Ovary (tissue), 3 donors: ENCODE results near the gene KRTAP5-5.

ENCODE experiments used
- CTCF ChIP-seq, 3 donors: fragments of 450-650 bp in 2 of 3; fragments of 200-600 bp in 1 of 3; IDR thresholded peaks; one replicate each; pipeline versions ENCODE4 v1.5.1 to v1.8.0; 2016 to 2022; ENCODE audit warnings: antibody characterized with exemption in 3 of 3, mild to moderate bottlenecking in 1 of 3
- EP300 ChIP-seq: sonication (generic); formaldehyde crosslinking; IDR thresholded peaks from one replicate; pipeline ENCODE4 v1.6.1; 2017; ENCODE audit warnings: antibody characterized with exemption
- donor health status: DM: no; HTN: no; CAD: no.

GRCh38 chr11:1639102-1639620 is 9.6 kb downstream of the KRTAP5-5 start:
- TF ChIP-seq CTCF (IDR thresholded peaks at IDR 0.05), result no peak
- no peak for TF ChIP-seq EP300
